Measurements from ENCODE around the gene CRIP1.

Gene CRIP1

GRCh38 chr14:105519946-105520698 lies 33.4 kb downstream of the CRIP1 start:
- no peak for DNase-seq

GRCh38 chr14:105525326-105525725 lies 38.6 kb downstream of the CRIP1 start:
- DNase-seq, result no peak

- DNase-seq, result no peak
Measured at GRCh38 chr14:105525861-105526775, 39.4 kb downstream of the CRIP1 start, which contains the start of gene TMEM121. Gene TMEM121 (plus strand): TSS chr14:105526583. CDS start chr14:105528835, 2,252 bp downstream.

- no peak for DNase-seq
Measured at GRCh38 chr14:105526776-105527380, 40.2 kb downstream of the CRIP1 start.

- DNase-seq, result no peak
Measured at GRCh38 chr14:105527381-105527825, 40.7 kb downstream of the CRIP1 start.

- DNase-seq, result peak; percentile 23 to 60
Measured at GRCh38 chr14:105527826-105528585, 41.3 kb downstream of the CRIP1 start.

- no peak for DNase-seq
Measured at GRCh38 chr14:105528586-105529318, 42.1 kb downstream of the CRIP1 start.

GRCh38 chr14:105529319-105529568 lies 42.6 kb downstream of the CRIP1 start:
- no peak for DNase-seq

- no peak for DNase-seq
Measured at GRCh38 chr14:105529569-105530284, 43.0 kb downstream of the CRIP1 start.

GRCh38 chr14:105530285-105531087 lies 43.8 kb downstream of the CRIP1 start:
- no peak for DNase-seq

GRCh38 chr14:105531088-105531893 lies 44.6 kb downstream of the CRIP1 start:
- DNase-seq, result no peak

- DNase-seq, result no peak
Measured at GRCh38 chr14:105531894-105532623, 45.4 kb downstream of the CRIP1 start.

- no peak for DNase-seq
Measured at GRCh38 chr14:105532735-105533141, 46.1 kb downstream of the CRIP1 start.

- DNase-seq, result no peak
Measured at GRCh38 chr14:105533391-105533790, 46.7 kb downstream of the CRIP1 start.

GRCh38 chr14:105533811-105534498 lies 47.3 kb downstream of the CRIP1 start:
- DNase-seq, result no peak

- DNase-seq, result no peak
Measured at GRCh38 chr14:105534586-105534985, 47.9 kb downstream of the CRIP1 start.

- DNase-seq, result no peak
Measured at GRCh38 chr14:105536051-105536450, 49.4 kb downstream of the CRIP1 start.

Data from bone marrow (tissue), 2 donors.